A549 (cell line): ENCODE data around the gene SULT1A1.

Experiments
- CEBPB ChIP-seq, 2 experiments: fragments of >200 bp in 1 of 2; sonication (Bioruptor Twin) in 1 of 2; formaldehyde crosslinking in 1 of 2; IDR thresholded peaks; 2 replicates each; pipeline ENCODE4 v1.6.1; 2012 to 2016
- CHD2 ChIP-seq: fragments of 150-350 bp; IDR thresholded peaks from 2 replicates; pipeline ENCODE4 v1.6.1; 2014; ENCODE audit warnings: low read length; ENCODE audit not compliant: partially characterized antibody
- CTCF ChIP-seq: fragments of >200 bp; sonication (Bioruptor Twin); formaldehyde crosslinking; IDR thresholded peaks from 3 replicates; pipeline ENCODE4 v1.5.1; 2016
- KDM1A ChIP-seq: fragments of 200-600 bp; sonication (generic); IDR thresholded peaks from 2 replicates; pipeline ENCODE4 v1.6.1; 2016; ENCODE audit warnings: low read depth, mild to moderate bottlenecking
- MAX ChIP-seq: IDR thresholded peaks from 2 replicates; pipeline ENCODE4 v1.6.1; 2012
- MAZ ChIP-seq: fragments of 150-350 bp; IDR thresholded peaks from 2 replicates; pipeline ENCODE4 v1.6.1; 2014; ENCODE audit warnings: antibody characterized with exemption, low read depth, low read length, borderline replicate concordance
- NFE2L2 ChIP-seq: fragments of 150-350 bp; conservative IDR thresholded peaks from 2 replicates; pipeline ENCODE4 v1.6.1; 2014; ENCODE audit warnings: low read length
- NPAS2 ChIP-seq: fragments of 250-450 bp; sonication (Bioruptor Pico); IDR thresholded peaks from 2 replicates; pipeline ENCODE4 v1.8.0; 2022; ENCODE audit warnings: mild to moderate bottlenecking, moderate library complexity, borderline replicate concordance
- PBX3 ChIP-seq: IDR thresholded peaks from 2 replicates; pipeline ENCODE4 v1.6.1; 2012
- POLR2A ChIP-seq: IDR thresholded peaks from 2 replicates; pipeline ENCODE4 v1.6.1; 2012; ENCODE audit warnings: mild to moderate bottlenecking, low read length
- RAD21 ChIP-seq, 2 experiments: fragments of >200 bp in 1 of 2; sonication (Bioruptor Twin) in 1 of 2; formaldehyde crosslinking in 1 of 2; IDR thresholded peaks in 1 of 2; conservative IDR thresholded peaks in 1 of 2; 2 replicates in 1 of 2; 3 replicates in 1 of 2; pipeline ENCODE4 v1.6.1; 2012 to 2018; ENCODE audit warnings: inconsistent platforms in 1 of 2
- RCOR1 ChIP-seq: fragments of 150-350 bp; IDR thresholded peaks from 2 replicates; pipeline ENCODE4 v1.6.1; 2014; ENCODE audit warnings: antibody characterized with exemption, low read length, low read depth
- TP53 ChIP-seq: fragments of 250-450 bp; sonication (Bioruptor Pico); IDR thresholded peaks from 2 replicates; pipeline ENCODE4 v1.5.0; 2021; ENCODE audit warnings: mild to moderate bottlenecking, moderate library complexity

- TF ChIP-seq CTCF (no peak), PBX3 (no peak), RCOR1 (no peak), MAZ (no peak), NPAS2 (CRISPR knock-in tag) (no peak), RAD21 (conservative IDR thresholded peaks at IDR 0.05 in 1 of 2, IDR thresholded peaks at IDR 0.05 in 1 of 2) (no peak), TP53 (CRISPR knock-in tag) (no peak), NFE2L2 (no peak), CEBPB (IDR thresholded peaks at IDR 0.05) (no peak), POLR2A (no peak), KDM1A (no peak), MAX (no peak), CHD2 (no peak)
Measured at GRCh38 chr16:28572696-28573510, 36.9 kb downstream of the SULT1A1 start.
